ENCODE results near the gene GSS. TPM values are rescaled to one million over a fixed set of nuclear protein-coding genes. Genes with fewer than 3 reads are reported as not detected.

The GSS gene
- total RNA-seq, 1 donor from 2014 or later = 18.3 TPM

- Histone ChIP-seq H3K27me3 (ENCODE audit: control insufficient read depth in 3 of 3, insufficient read depth in 3 of 3, low read length in 3 of 3) (no peaks in the 10 kb centered on the region), H3K4me3 (ENCODE audit: low read length in 3 of 3) (no peak overlapping the region), H3K9ac (ENCODE audit: low read depth in 1 of 3, low read length in 3 of 3) (peak overlapping the region in 1 of 3 donors; percentile 54), H3K9me3 (ENCODE audit: control insufficient read depth in 3 of 3, low read length in 3 of 3) (no peaks in the 10 kb centered on the region), H3K4me1 (ENCODE audit: control insufficient read depth in 3 of 3, insufficient read depth in 3 of 3, low read length in 3 of 3) (peaks cover 0 to 49% (median 35%) of the 10 kb centered on the region in 3 donors), H3K36me3 (ENCODE audit: control insufficient read depth in 3 of 3, insufficient read depth in 3 of 3, low read length in 3 of 3) (peaks cover 64 to 88% (median 86%) of the 10 kb centered on the region in 3 donors), H3K27ac (ENCODE audit: low read depth, low read length) (peak overlapping the region; percentile 64)
Observed at GRCh38 chr20:34994509-34995131, 39.0 kb upstream of the GSS start.

DNA sequence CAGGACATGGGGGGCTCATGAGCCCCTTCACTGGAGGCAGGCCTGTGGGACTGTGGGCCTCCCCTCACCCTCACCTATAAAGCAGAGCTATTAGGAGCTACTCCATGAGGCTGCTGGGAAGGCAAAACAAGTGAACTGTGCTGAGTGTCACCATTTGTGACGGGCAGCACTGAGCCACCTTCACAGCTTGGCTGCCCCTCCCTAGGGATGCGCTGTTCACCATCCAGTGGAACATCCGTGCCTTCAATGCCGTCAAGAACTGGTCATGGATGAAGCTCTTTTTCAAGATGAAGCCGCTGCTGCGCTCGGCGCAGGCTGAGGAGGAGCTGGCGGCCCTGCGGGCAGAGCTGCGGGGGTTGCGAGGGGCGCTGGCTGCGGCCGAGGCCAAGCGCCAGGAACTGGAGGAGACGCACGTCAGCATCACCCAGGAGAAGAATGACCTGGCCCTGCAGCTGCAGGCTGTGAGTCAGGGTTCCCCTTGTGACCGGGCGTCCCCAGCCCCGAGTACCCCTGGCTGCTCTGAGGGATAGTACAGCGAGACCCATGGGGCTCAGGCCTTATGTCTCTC is 38.4 kb upstream of the GSS start:
- peaks cover 0 to 48% (median 39%) of the 10 kb centered on the region in 3 donors for H3K4me1 ChIP-seq (ENCODE audit: control insufficient read depth in 3 of 3, insufficient read depth in 3 of 3, low read length in 3 of 3)
- no peaks in the 10 kb centered on the region for H3K27me3 ChIP-seq (ENCODE audit: control insufficient read depth in 3 of 3, insufficient read depth in 3 of 3, low read length in 3 of 3)
- H3K27ac ChIP-seq (ENCODE audit: low read depth, low read length) = peak overlapping the region; percentile 64
- H3K9me3 ChIP-seq (ENCODE audit: control insufficient read depth in 3 of 3, low read length in 3 of 3) = no peaks in the 10 kb centered on the region
- no peak overlapping the region for H3K4me3 ChIP-seq (ENCODE audit: low read length in 3 of 3)
- peaks cover 63 to 89% (median 85%) of the 10 kb centered on the region in 3 donors for H3K36me3 ChIP-seq (ENCODE audit: control insufficient read depth in 3 of 3, insufficient read depth in 3 of 3, low read length in 3 of 3)
- peak overlapping the region in 1 of 3 donors; percentile 54 for H3K9ac ChIP-seq (ENCODE audit: low read depth in 1 of 3, low read length in 3 of 3)

GRCh38 chr20:34992751-34993417 is 37.3 kb upstream of the GSS start:
- Histone ChIP-seq H3K36me3 (ENCODE audit: control insufficient read depth in 3 of 3, insufficient read depth in 3 of 3, low read length in 3 of 3) (peaks cover 53 to 87% (median 78%) of the 10 kb centered on the region in 3 donors), H3K27ac (ENCODE audit: low read depth, low read length) (no peak overlapping the region), H3K4me1 (ENCODE audit: control insufficient read depth in 3 of 3, insufficient read depth in 3 of 3, low read length in 3 of 3) (peaks cover 0 to 44% (median 40%) of the 10 kb centered on the region in 3 donors), H3K4me3 (ENCODE audit: low read length in 3 of 3) (no peak overlapping the region), H3K9ac (ENCODE audit: low read depth in 1 of 3, low read length in 3 of 3) (peak overlapping the region in 1 of 3 donors; percentile 54), H3K9me3 (ENCODE audit: control insufficient read depth in 3 of 3, low read length in 3 of 3) (no peaks in the 10 kb centered on the region), H3K27me3 (ENCODE audit: control insufficient read depth in 3 of 3, insufficient read depth in 3 of 3, low read length in 3 of 3) (no peaks in the 10 kb centered on the region)

DNA sequence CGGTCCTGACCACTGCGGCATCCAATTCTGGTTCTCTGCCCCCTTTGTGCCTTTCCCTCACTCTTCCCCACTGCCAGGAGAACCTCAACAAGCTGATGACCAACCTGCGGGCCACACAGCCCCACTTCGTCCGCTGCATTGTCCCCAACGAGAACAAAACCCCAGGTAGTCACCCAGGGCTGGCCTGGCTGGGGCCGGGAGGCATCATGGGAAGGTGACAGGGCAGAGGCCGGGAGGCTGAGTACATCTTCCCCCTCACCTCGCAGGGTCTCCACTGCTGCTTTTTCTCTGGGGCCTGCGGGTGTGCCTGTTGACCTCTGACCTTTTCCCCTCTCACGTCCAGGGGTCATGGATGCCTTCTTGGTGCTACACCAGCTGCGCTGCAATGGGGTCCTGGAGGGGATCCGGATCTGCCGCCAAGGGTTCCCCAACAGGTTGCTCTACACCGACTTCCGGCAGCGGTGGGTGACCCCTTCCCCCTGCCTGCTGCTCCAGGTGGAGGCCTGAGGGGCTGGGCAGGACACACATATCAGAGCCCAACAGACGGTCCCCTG is 35.1 kb upstream of the GSS start:
- H3K9ac ChIP-seq (ENCODE audit: low read depth in 1 of 3, low read length in 3 of 3) = peak overlapping the region in 1 of 3 donors; percentile 33
- H3K36me3 ChIP-seq (ENCODE audit: control insufficient read depth in 3 of 3, insufficient read depth in 3 of 3, low read length in 3 of 3) = peaks cover 39 to 85% (median 59%) of the 10 kb centered on the region in 3 donors
- peaks cover 7 to 63% (median 61%) of the 10 kb centered on the region in 3 donors for H3K4me1 ChIP-seq (ENCODE audit: control insufficient read depth in 3 of 3, insufficient read depth in 3 of 3, low read length in 3 of 3)
- no peaks in the 10 kb centered on the region for H3K9me3 ChIP-seq (ENCODE audit: control insufficient read depth in 3 of 3, low read length in 3 of 3)
- peak overlapping the region; percentile 30 for H3K27ac ChIP-seq (ENCODE audit: low read depth, low read length)
- H3K4me3 ChIP-seq (ENCODE audit: low read length in 3 of 3) = no peak overlapping the region
- no peaks in the 10 kb centered on the region for H3K27me3 ChIP-seq (ENCODE audit: control insufficient read depth in 3 of 3, insufficient read depth in 3 of 3, low read length in 3 of 3)

GRCh38 chr20:34990231-34990630 is 34.6 kb upstream of the GSS start:
- H3K9ac ChIP-seq (ENCODE audit: low read depth in 1 of 3, low read length in 3 of 3) = no peak overlapping the region
- H3K9me3 ChIP-seq (ENCODE audit: control insufficient read depth in 3 of 3, low read length in 3 of 3) = no peaks in the 10 kb centered on the region
- H3K4me3 ChIP-seq (ENCODE audit: low read length in 3 of 3) = no peak overlapping the region
- H3K27me3 ChIP-seq (ENCODE audit: control insufficient read depth in 3 of 3, insufficient read depth in 3 of 3, low read length in 3 of 3) = peaks cover 0 to 2% (median 0%) of the 10 kb centered on the region in 3 donors
- peak overlapping the region; percentile 30 for H3K27ac ChIP-seq (ENCODE audit: low read depth, low read length)
- peaks cover 34 to 85% (median 54%) of the 10 kb centered on the region in 3 donors for H3K36me3 ChIP-seq (ENCODE audit: control insufficient read depth in 3 of 3, insufficient read depth in 3 of 3, low read length in 3 of 3)
- peaks cover 8 to 65% (median 63%) of the 10 kb centered on the region in 3 donors for H3K4me1 ChIP-seq (ENCODE audit: control insufficient read depth in 3 of 3, insufficient read depth in 3 of 3, low read length in 3 of 3)

GRCh38 chr20:34989670-34990069 is 34.1 kb upstream of the GSS start:
- Histone ChIP-seq H3K9me3 (ENCODE audit: control insufficient read depth in 3 of 3, low read length in 3 of 3) (no peaks in the 10 kb centered on the region), H3K36me3 (ENCODE audit: control insufficient read depth in 3 of 3, insufficient read depth in 3 of 3, low read length in 3 of 3) (peaks cover 29 to 80% (median 49%) of the 10 kb centered on the region in 3 donors), H3K4me1 (ENCODE audit: control insufficient read depth in 3 of 3, insufficient read depth in 3 of 3, low read length in 3 of 3) (peaks cover 11 to 66% (median 66%) of the 10 kb centered on the region in 3 donors), H3K27me3 (ENCODE audit: control insufficient read depth in 3 of 3, insufficient read depth in 3 of 3, low read length in 3 of 3) (peaks cover 0 to 5% (median 4%) of the 10 kb centered on the region in 3 donors), H3K27ac (ENCODE audit: low read depth, low read length) (no peak overlapping the region), H3K4me3 (ENCODE audit: low read length in 3 of 3) (no peak overlapping the region), H3K9ac (ENCODE audit: low read depth in 1 of 3, low read length in 3 of 3) (peak overlapping the region in 1 of 3 donors; percentile 8)

DNA sequence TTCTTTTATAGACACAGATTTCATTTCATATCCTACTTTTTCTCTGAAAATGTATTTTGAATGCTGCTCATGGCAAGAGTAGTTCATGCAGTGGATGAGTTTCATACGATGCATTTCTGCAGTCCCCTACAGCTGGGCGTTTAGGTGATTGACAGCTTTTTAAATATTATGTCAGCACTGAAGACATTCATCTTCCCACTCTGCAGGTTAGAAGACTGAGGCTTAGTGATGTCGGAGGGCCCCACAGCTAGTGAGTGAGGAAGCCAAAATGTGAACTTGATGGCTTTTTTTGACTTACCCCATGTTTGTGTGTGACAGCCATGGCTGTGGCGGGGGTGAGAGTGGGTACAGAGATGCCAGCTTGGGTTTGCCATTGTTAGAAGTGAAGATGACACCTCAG is 33.5 kb upstream of the GSS start:
- Histone ChIP-seq H3K9me3 (ENCODE audit: control insufficient read depth in 3 of 3, low read length in 3 of 3) (no peaks in the 10 kb centered on the region), H3K36me3 (ENCODE audit: control insufficient read depth in 3 of 3, insufficient read depth in 3 of 3, low read length in 3 of 3) (peaks cover 24 to 75% (median 43%) of the 10 kb centered on the region in 3 donors), H3K27ac (ENCODE audit: low read depth, low read length) (no peak overlapping the region), H3K4me1 (ENCODE audit: control insufficient read depth in 3 of 3, insufficient read depth in 3 of 3, low read length in 3 of 3) (peaks cover 13 to 66% (median 65%) of the 10 kb centered on the region in 3 donors), H3K4me3 (ENCODE audit: low read length in 3 of 3) (no peak overlapping the region), H3K9ac (ENCODE audit: low read depth in 1 of 3, low read length in 3 of 3) (no peak overlapping the region), H3K27me3 (ENCODE audit: control insufficient read depth in 3 of 3, insufficient read depth in 3 of 3, low read length in 3 of 3) (peaks cover 3 to 9% (median 5%) of the 10 kb centered on the region in 3 donors)

DNA sequence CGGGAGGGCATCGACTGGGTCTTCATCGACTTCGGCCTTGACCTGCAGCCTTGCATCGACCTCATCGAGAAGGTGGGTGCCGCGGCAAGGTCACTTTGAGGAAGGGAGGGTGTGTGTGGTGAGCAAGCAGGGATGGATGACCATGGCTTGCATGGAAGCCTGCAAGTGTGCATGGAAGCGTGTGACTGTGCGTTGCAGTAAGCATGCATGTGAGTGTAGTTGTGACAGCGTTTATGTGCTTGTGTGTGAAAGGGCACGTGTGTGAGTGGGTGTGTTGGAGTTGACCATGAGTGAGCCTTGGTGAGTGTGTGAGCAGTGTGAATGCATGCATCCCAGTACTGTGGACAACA is 32.6 kb upstream of the GSS start:
- Histone ChIP-seq H3K36me3 (ENCODE audit: control insufficient read depth in 3 of 3, insufficient read depth in 3 of 3, low read length in 3 of 3) (peaks cover 16 to 65% (median 34%) of the 10 kb centered on the region in 3 donors), H3K27me3 (ENCODE audit: control insufficient read depth in 3 of 3, insufficient read depth in 3 of 3, low read length in 3 of 3) (peaks cover 10 to 17% (median 11%) of the 10 kb centered on the region in 3 donors), H3K4me3 (ENCODE audit: low read length in 3 of 3) (peak overlapping the region in 1 of 3 donors; percentile 52), H3K9me3 (ENCODE audit: control insufficient read depth in 3 of 3, low read length in 3 of 3) (no peaks in the 10 kb centered on the region), H3K9ac (ENCODE audit: low read depth in 1 of 3, low read length in 3 of 3) (peak overlapping the region in 1 of 3 donors; percentile 74), H3K27ac (ENCODE audit: low read depth, low read length) (no peak overlapping the region), H3K4me1 (ENCODE audit: control insufficient read depth in 3 of 3, insufficient read depth in 3 of 3, low read length in 3 of 3) (peaks cover 23 to 73% (median 69%) of the 10 kb centered on the region in 3 donors)

DNA sequence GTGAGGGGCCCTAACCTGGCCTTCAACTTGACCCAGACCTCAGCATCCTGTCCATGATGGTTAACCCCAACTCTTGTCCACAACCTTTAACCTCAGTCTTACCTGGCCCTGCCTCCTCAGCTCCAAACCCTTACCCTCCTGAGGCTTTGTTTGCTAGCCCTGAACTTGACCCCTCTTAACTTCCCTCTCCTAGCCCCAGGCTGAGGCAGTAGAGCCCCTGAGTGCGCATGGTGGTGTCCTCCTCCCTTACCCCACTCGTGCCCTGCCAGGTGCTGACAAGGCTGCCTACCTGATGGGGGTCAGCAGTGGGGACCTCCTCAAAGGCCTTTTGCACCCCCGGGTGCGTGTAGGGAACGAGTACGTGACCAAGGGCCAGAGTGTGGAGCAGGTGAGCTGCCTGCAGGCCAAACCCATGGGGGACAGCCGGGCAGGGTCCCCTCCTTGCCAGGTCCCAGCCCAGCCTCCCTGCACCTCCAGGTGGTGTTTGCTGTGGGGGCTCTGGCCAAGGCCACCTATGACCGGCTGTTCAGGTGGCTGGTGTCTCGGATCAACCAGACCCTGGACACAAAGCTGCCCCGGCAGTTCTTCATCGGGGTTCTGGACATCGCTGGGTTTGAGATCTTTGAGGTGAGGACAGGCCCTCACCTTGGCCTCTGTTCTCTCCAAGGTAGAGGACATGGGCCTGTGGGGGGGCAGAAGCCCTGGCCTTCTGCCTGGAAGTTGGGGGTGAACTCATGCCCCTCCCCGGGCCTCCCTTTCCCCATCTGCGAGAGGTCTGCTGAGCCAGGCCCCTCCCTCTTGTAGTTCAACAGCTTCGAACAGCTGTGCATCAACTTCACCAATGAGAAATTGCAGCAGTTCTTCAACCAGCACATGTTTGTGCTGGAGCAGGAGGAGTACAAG is 31.9 kb upstream of the GSS start:
- peak overlapping the region; percentile 40 for H3K27ac ChIP-seq (ENCODE audit: low read depth, low read length)

More for the DNA sequence above, 31.9 kb upstream of the GSS start:
- H3K36me3 ChIP-seq (ENCODE audit: control insufficient read depth in 3 of 3, insufficient read depth in 3 of 3, low read length in 3 of 3) = peaks cover 10 to 60% (median 28%) of the 10 kb centered on the region in 3 donors
- H3K4me3 ChIP-seq (ENCODE audit: low read length in 3 of 3) = peak overlapping the region in 2 of 3 donors; percentile 27 to 52
- H3K4me1 ChIP-seq (ENCODE audit: control insufficient read depth in 3 of 3, insufficient read depth in 3 of 3, low read length in 3 of 3) = peaks cover 29 to 74% (median 71%) of the 10 kb centered on the region in 3 donors
- H3K27me3 ChIP-seq (ENCODE audit: control insufficient read depth in 3 of 3, insufficient read depth in 3 of 3, low read length in 3 of 3) = peaks cover 10 to 17% (median 11%) of the 10 kb centered on the region in 3 donors
- peak overlapping the region; percentile 38 to 74 (median 61) for H3K9ac ChIP-seq (ENCODE audit: low read depth in 1 of 3, low read length in 3 of 3)
- H3K9me3 ChIP-seq (ENCODE audit: control insufficient read depth in 3 of 3, low read length in 3 of 3) = no peaks in the 10 kb centered on the region
